Anterior cingulate cortex (tissue), 58 donors: Measurements from ENCODE around the gene SPTBN2.

ENCODE experiments used
- DNase-seq, 58 donors: peaks; one replicate each; lab custom pipeline; 2025; lab: John Stamatoyannopoulos, UW

The SPTBN2 gene

DNA sequence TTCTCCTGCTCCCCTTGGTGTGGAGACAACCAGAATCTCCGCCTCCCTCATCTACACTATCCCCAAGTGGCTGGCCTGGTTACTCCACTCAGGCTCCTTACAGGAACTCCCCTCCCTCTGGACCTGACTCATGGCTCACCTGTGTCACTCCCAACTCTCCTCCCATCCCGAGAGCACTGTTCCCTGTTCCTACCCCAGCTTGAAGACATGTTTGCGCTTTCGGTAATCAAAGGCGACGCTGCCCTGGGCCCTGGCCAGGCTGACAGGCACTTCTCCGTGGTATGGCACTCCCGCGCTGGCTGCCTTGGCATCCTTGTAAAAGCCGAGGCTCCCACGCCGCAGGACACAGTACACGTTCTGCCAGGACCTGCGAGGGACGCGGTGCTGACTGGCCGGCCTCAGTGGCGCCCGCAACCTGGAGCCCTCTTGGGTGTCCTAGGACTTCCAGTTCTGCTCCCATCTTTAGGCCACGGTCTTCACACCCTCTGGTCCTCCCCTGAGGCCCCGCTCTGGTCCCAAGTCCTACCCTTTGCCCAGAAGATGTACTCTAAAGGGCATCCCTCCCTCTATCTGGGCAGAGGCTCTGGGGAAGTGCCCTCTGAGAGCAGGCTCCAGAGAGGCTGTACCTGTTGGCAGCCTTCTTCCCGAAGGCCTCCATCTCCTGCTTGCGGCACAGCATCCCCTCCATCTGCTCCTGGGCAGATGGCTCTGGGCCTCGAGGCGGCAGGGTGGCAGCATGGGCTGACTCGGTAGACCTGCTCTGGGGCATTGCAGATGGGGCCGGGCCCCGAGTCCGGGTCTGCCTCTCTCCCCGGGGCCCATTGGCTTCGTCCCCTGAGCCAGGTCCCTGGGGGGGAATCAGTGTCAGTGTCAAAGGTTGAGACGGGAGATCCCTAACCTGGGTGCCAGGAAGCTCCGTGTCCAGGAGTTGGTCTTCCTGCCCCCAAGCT is 41.9 kb downstream of the SPTBN2 start:
- no peak for DNase-seq

DNA sequence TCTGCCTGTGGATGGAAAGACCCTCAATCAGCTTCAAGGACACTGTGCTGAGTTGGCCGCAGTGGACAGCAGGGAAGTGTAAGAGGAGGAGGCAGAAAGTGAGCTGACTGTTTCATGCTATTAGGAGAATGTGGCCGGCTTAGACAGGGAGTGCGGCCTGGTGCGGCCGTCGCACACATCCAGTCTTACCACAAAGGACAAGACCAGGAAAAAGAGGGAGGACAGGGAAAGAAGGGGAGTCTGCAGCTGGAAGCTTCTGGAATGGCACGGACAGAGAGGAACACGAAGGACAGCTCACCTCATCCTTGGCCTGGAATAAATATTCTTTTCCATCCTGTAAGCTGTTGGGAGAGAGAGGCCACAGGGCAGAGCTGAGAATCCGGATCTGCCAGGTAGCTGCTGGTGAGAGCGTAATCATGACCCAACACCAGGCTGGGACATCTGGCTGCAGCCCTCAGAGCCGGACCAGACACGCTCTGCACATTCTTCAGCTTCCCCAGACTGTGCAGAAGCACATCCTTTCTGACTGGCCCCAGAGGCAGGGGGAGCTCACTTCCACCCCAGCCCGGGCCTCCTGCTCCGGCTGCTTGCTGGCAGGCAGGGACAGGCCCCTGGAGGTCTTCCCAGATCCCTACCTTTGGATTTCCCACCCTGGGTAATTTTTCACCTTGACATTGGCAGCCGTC is 42.8 kb downstream of the SPTBN2 start:
- no peak for DNase-seq

DNA sequence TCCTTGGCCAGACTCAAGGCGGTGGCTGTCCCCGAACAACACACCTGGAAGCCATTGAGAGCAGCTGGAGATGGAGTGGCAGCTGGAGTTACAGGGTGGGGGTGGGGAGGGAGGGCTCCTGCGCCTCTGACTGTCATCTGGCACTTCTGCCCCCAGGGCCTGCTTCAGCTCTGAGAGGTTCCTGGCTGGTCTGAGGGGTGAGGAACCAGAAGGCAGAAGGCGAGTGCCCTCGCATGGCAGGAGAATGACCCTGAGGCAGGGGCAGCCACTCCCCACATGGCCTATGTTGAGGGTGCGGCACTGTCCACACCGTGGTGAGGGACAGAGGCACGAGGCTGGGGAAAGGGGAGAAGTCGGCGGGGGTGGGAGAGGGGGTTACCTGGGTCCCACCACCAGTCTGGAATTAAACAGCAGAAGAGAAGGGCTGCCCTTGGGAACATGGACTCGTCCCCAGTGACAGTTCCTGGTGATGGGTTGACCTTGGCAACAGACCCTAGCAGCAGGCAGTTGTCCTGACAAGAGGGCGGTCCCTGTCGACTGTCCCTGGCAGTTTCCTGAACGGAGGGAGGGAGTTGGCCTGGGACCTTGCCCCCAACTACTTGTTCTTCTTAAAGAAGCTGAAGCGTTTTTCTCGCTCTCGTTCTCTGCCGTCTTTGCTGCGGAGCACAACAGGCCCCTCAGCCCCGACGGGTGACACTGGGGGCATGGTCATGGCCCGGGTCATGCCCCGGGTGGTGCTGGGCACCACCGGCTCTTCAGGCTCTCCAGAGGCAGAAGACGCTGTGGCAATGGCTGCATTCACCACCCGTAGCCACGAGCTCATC is 43.5 kb downstream of the SPTBN2 start:
- DNase-seq, result no peak

DNA sequence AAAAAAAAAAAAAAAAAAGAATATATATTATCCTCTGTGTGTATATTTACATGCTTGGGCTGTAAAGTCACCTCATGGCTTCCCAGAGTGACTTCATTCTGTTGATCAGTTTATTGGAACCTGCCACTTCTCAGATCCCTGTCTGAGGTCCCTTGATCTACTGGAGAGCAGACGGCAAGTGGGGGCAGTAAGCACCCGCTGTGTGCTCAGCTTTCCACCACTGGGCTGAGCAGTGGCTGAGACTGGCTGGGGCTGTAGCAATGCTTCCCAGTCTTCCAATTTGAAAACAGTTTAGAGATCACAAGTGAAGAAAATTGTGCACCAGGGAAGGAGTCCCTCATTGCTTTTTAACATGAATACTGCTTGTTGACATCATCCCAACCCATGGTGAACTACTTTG is 44.4 kb downstream of the SPTBN2 start:
- DNase-seq, result no peak

DNA sequence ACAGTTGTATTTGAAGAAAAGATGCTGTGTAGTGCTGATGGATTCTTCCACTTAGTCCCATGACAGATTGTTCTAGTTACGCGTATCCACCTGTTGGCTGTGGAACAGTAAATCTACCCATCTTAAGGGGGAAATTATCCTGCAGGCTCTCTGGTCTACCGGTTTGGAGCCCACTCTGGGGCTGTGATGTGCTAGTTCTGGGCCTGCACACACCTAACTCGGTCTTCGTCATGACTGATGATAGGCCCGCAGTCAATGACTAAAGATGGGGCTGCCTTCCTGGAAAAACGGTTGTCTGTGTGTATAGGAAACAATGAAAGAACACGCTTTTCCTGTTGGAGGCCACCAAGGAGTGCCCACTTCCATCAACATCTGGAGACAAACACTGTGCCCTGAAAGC is 45.1 kb downstream of the SPTBN2 start:
- DNase-seq, result no peak

DNA sequence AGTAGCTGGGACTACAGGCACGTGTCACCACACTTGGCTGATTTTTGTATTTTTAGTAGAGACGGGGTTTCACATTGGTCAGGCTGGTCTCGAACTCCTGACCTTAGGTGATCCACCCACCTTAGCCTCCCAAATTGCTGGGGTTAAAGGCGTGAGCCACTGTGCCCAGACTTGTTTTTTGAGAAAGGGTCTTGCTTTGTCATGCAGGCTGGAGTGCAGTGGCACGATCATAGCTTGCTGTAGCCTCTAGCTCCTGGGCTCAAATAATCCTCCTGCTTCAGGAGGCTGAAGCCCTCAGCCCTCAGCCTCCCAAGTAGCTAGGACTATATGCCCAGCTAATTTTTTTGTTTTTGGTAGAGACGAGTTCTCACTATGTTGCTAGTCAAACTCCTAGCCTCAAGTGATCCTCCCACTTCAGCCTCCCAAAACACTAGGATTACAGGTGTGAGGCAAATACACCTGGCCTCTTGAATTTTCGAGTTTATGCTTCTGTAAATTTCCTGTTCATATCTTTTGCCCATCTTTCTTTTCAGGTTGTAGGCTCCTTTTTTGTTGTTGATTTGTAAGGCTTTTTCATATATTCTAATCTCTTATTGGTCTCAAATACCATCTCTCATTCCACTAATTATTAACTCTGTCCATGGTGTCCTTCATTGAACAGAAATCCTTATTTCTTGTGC is 47.9 kb downstream of the SPTBN2 start:
- DNase-seq, result no peak

DNA sequence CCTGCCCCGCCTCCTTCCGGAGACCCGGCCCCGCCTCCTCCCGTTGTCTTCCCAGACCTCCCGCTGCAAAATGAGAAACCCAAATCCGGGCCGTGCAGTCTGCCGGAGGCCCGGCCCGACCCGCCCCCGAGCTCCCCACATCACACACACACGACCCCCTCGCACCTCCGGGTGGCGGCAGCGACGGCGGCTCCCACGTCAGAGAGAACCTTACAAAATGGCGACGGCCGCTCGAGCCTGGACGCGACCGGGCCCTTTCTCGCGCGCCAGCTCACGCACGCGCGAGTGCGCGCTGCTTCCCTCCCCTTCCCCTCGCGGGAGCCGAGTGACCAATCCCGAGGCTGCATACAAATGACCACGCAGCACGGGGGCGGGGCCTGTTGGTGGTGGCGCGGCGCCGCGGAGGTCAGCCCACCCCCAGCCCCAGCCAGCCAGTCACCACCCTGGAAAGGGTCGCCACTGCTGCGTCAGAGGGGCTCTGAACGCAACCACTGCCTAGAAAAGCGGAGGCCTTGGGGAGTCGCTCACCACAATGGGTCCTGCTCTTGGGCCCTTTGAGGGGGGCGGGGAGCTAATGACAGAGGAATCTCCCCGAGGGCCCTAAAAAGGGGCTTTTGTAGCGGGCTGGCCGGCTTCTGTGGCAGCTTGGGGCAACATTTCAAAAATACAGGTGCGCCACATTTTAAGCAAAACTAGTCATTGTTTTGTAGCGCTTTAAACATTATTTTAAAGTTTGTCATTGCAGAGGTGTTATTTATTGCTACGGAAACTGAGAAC is 51.2 kb downstream of the SPTBN2 start, which contains the start of gene RBM4B:
TSS of gene RBM4B (minus strand) at position 289 of the 777 bp plus-strand sequence. CDS start 808 bp downstream, outside the sequence.
- peak; percentile 77 to 98 (median 94) for DNase-seq

DNA sequence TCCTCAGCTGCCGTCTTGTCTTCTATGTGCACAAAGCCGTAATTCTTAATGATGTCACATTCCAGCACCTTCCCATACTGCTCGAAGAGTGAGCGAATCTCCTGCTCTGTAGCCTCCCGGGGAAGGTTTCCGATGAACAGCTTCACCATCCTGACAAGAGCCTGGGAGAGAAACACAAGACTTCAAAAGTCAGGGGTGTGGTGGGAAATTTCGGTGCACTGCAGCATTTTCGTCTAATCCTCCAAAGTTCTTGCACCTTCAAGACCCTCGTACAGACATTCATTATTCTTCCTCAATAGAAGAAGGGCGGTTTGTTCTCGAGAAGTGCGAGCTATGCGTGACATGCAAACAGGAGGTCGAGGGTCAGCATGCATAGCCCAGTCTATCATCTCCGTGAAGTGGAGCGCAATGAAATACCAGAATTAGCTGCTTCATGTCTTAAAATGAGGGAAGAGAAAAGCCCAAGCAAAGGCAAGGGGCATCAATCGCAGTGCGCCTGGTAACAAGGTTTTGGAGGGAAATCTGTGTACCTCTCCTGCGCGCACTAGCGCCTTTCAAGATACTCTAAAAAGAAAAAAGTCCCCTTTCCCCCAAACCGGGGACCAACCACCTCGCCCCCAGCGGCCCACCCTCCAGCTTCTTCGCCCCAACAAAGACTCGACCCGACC is 52.0 kb downstream of the SPTBN2 start:
- peak in 2 of 58 donors; percentile 44 to 49 for DNase-seq

DNA sequence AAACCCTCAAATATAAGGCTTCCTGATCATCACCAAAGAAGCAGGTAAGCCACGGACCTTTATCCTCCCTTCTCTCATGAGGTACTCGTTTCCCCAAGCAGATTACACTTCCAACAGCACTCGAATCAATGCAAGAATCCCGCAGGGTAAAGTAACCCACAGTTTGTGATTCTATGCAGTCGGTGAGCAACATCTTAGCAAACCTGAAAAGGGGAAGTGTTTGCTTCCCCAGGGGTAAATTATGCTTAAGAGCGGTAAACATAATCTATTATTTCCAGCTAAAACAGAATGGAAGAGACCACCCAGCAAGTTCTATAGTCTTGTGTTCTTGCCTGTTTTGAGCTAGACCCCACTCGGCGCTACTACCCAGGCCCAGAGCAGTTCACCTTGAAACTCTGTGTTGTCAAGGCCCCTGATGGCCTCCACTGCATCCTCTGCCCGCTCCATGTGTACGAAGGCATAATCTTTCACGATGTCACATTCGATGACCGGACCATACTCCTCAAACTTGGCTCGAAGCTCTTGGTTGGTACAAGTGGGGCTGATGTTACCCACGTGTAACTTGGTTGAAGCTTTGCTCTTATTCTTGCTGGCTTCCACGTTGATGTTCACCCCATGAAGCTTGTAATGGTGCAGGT is 52.6 kb downstream of the SPTBN2 start:
- no peak for DNase-seq

DNA sequence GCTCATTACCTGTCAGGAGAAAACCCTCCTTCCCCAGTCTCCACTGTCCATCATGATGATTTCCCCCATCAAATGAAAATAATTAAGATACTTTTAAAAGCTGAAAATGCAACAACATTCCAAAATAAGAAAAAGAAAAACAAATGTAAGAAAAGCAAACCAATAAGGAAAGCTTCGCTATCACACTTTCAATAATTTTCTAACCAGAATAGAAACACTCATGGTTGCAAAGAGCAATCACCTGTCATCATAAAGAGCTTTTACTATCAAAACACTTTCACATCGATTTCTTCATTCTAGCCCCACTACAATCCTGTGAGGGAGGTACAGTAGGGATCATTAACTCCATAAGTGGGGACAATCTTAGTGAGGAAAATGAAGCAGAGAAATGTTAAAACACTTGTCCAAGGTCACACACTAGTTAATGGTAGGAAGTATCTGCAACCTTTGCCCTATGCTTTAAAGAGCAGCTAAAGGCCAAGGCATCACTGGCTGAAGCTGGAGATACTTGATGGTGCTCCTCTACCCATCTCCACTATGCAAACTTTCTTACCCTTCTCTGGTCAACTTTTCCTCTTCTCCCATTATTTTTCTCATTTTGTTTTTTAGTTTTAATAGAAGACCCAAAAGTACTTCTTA is 53.9 kb downstream of the SPTBN2 start:
- no peak for DNase-seq

DNA sequence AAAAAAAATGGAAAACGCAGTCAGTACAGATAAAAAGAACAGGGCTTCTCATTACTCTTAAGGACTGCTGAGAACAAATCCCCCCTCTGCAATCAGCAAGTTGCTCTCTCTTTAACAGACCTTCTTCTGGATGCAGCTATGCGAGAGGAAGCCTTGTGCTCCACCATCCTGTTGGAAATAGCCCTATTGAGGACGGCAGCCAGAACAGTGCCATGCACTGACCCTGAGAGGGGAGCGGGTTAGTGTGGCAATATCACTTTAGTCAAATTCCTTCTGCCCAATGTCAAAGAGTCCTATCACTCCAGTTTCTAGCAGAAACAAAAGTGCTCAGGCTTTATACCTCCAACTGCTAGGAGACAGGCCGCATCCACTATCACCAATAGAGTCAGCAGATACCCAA is 58.2 kb downstream of the SPTBN2 start:
- no peak for DNase-seq

DNA sequence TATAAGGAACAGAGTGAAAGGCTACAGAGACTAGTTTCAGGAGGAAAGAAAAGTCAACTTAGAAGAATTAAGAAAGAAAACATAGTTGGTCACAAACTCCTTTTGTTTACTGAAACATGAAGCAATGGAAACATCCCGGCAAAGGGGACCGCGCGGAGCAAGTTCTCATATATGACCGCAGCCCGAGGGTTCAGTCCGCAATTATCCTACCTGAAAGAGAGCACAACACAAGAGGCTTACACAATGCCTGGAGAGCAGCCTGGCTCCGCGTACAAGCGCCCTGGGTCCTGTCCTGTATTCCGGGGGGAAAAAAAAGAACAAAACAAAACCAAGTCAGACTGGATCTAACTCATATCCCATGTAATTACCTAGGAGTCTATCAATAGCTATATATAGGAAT is 63.6 kb downstream of the SPTBN2 start:
- no peak for DNase-seq

DNA sequence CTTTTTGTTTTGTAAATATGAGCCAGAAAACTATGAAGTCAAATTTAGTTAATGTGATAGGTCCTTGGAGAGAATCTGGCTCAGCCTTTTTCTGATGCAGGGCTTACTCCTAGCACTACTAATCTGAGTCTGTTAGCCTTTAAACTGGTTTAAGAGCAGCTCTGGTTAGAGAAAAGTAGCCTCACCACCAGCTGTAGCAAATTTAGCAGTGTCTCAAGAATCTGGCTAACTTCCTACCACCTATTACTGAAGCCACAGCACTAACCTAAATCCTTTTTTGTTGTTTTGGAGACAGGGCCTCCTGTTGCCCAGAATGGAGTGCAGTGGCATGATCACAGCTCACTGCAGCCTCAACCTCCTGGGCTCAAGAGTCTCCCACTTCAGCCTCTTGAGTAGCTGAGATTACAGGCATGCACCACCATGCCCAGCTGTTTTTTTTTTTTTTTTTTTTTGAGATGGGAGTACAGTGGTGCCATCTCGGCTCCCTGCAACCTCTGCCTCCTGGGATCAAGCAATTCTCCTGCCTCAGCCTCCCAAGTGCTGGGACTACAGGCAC is 65.2 kb downstream of the SPTBN2 start:
- DNase-seq, result no peak

DNA sequence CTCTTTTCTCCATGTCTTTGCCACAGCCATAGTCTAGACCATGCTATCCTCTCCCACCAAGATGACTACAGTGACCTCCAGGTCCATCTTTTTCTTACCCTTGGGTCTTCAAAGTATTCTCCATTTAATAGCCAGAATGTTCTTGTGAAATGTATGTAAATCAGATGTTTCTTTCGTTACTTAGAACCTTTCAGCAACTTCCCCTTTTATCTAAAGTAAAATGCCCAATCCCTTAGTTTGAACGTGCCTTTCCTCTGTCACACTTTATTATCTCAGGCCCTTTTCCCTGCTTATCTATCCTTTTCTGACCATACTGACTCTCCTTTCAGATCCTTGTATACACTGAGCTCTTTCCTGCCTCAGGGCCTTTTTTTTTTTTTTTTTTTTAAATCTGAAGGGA is 69.3 kb downstream of the SPTBN2 start:
- no peak for DNase-seq

DNA sequence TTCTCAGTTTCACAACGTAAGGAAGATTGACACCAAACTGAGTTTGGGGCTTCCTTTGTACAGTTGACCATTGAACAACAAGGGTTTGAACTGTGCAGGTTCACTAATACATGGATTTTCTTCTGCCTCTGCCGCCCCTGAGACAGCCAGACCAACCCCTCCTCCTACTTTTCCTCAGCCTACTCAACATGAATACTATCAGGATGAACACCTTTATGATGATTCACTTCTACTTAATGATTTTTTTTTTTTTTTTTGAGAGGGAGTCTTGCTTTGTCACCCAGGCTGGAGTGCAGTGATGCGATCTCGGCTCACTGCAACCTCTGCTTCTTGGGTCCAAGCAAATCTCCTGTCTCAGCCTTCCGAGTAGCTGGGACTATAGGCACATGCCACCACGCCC is 75.9 kb downstream of the SPTBN2 start:
- no peak for DNase-seq

DNA sequence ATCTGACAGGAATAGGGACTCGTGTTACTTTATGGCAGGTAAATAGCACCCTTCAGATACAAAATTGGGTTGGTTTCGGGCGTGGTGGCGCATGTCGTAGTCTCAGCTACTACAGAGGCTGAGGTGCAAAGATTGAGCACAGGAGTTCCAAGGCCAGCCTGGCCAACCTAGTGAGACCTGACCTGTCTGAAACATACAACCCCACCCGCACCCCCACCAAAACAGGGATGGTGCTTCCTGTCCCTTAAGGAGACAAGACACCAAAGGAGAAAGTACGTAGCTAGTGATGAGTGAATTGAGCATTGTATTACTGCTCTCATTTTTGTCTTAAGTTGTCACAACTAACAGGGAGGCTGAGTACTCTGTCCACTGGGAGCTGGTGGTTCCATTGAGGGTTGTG is 76.4 kb downstream of the SPTBN2 start:
- DNase-seq, result no peak

DNA sequence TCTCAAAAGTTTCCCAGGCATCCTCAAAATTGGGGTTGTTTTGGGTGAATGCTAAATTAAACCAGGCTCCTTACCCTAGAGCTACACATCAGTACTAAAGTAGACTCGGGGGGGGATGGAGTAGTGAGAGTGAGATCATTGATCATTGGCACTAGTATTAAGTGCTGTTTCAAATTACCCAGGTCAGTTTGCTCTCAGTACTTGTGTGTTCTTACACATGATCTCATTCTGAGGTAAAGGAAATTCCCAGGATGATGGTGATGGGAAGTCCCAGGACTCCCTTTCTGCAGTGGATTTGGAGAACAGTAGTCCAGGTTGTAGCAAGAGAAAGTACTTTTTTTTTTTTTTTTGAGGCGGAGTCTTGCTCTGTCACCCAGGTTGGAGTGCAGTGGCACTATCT is 78.0 kb downstream of the SPTBN2 start:
- DNase-seq, result no peak

DNA sequence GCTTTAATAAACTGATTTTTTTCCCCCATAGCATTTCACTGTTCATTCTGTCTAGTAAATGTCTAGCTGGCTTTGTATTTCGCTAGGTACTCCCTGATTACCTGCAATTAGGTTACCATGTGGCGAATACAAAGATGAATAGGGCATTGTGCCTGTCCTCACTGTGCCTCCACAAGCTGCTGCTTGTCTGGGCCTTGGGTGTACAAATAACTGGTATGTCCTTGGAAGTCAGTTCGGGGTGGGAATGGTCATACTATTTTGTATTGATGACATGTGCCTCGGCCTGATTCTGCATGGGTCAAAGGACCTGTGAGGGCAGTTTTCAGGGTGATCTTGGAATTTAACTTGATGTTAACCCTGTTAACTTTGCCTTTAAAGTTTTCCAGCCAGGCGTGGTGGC is 79.1 kb downstream of the SPTBN2 start:
- DNase-seq, result no peak
